Bronchial epithelial cell (primary cell): Measurements from ENCODE around the gene ERMN. TPM values are rescaled to one million over a fixed set of nuclear protein-coding genes. Genes with fewer than 3 reads are reported as not detected.

ENCODE experiments used
- DNase-seq: peaks from one replicate; pipeline ENCODE4 v3.0.0-alpha.2; 2010; ENCODE audit warnings: low read depth
- FAIRE-seq: peaks from 2 replicates; lab custom pipeline; 2011; peaks lifted over from hg19 to GRCh38; lab: Jason Lieb, UNC
- H3K27me3 ChIP-seq: 2 replicates; pipeline ENCODE4 v1.5.1; 2011; ENCODE audit warnings: low read length; ENCODE audit not compliant: control insufficient read depth, insufficient read depth
- H3K36me3 ChIP-seq: 2 replicates; pipeline ENCODE4 v1.5.1; 2011; ENCODE audit warnings: low read length; ENCODE audit not compliant: control insufficient read depth, insufficient read depth
- H3K4me3 ChIP-seq: 2 replicates; pipeline ENCODE4 v1.5.1; 2011; ENCODE audit warnings: mild to moderate bottlenecking, low read depth, low read length, control low read depth
- CTCF ChIP-seq: IDR thresholded peaks from 2 replicates; pipeline ENCODE4 v1.5.1; 2011; ENCODE audit warnings: mild to moderate bottlenecking, moderate library complexity, low read length, control low read depth, inconsistent platforms; ENCODE audit not compliant: insufficient read depth, severe bottlenecking
- total RNA-seq: library from RNA; depleted of rRNA; stranded (reverse); fragments of >200 nt; gene quantifications from 2 replicates; pipeline ENCODE4 v1.2.1, GENCODE V29; 2014

ERMN gene
- total RNA-seq, 1 donor from 2014 or later: not detected

- no peak for TF ChIP-seq CTCF
- no peak for FAIRE-seq
Observed at GRCh38 chr2:157269922-157270321, 55.7 kb downstream of the ERMN start.

GRCh38 chr2:157269060-157269459 lies 56.6 kb downstream of the ERMN start:
- TF ChIP-seq CTCF: no peak
- H3K27me3 ChIP-seq: no peaks in the 10 kb centered on the region
- peak; percentile 49 for DNase-seq
- H3K4me3 ChIP-seq: no peak overlapping the region
- H3K36me3 ChIP-seq: no peaks in the 10 kb centered on the region
- FAIRE-seq: no peak

More at GRCh38 chr2:157269922-157270321, 55.7 kb downstream of the ERMN start:
- DNase-seq: no peak
- Histone ChIP-seq H3K4me3 (no peak overlapping the region), H3K27me3 (no peaks in the 10 kb centered on the region), H3K36me3 (no peaks in the 10 kb centered on the region)

Other genes with a start within 250 kb of the ERMN start
- gene GALNT5, start 68.1 kb downstream of the ERMN start, total RNA-seq: 13.6 and 26.1 TPM in 2 replicates
- not detected in 2 replicates for gene CYTIP, start 118.3 kb upstream of the ERMN start, total RNA-seq